Mesendoderm (in vitro differentiated cells): ENCODE measurements around the gene ZDHHC1.

ENCODE experiments used
- DNase-seq: peaks from one replicate; pipeline ENCODE4 v3.0.0; 2013
- H2AK5ac ChIP-seq: 2 replicates; pipeline ENCODE4 v1.6.1; 2013; ENCODE audit warnings: low read length, inconsistent platforms
- H2BK120ac ChIP-seq: 2 replicates; pipeline ENCODE4 v1.6.1; 2013; ENCODE audit warnings: low read depth, mild to moderate bottlenecking, low read length, moderate library complexity, mixed read lengths
- H2BK15ac ChIP-seq: replicated peaks from 2 replicates; pipeline ENCODE4 v1.6.1; 2013; ENCODE audit warnings: low read depth, mild to moderate bottlenecking, moderate library complexity
- H2BK5ac ChIP-seq: 2 replicates; pipeline ENCODE4 v1.6.1; 2013; ENCODE audit warnings: low read length, inconsistent platforms
- H3K18ac ChIP-seq: 2 replicates; pipeline ENCODE4 v1.6.1; 2013; ENCODE audit warnings: mild to moderate bottlenecking, low read length, mixed read lengths
- H3K23ac ChIP-seq: one replicate; pipeline ENCODE4 v1.6.1; 2013; ENCODE audit warnings: low read length
- H3K27ac ChIP-seq: 2 replicates; pipeline ENCODE4 v1.5.1; 2013; ENCODE audit warnings: low read depth, mild to moderate bottlenecking, inconsistent platforms, low read length, moderate library complexity
- H3K27me3 ChIP-seq: 2 replicates; pipeline ENCODE4 v1.6.1; 2013; ENCODE audit warnings: low read length, control low read depth, mild to moderate bottlenecking, inconsistent platforms; ENCODE audit not compliant: insufficient read depth, poor library complexity
- H3K36me3 ChIP-seq: 2 replicates; pipeline ENCODE4 v1.6.1; 2013; ENCODE audit warnings: low read length, inconsistent platforms; ENCODE audit not compliant: control insufficient read depth, insufficient read depth
- H3K4ac ChIP-seq: one replicate; pipeline ENCODE4 v1.6.1; 2013; ENCODE audit warnings: low read depth, mild to moderate bottlenecking, low read length, moderate library complexity
- H3K4me1 ChIP-seq: 2 replicates; pipeline ENCODE4 v1.6.1; 2013; ENCODE audit warnings: low read depth, low read length, inconsistent platforms; ENCODE audit not compliant: control insufficient read depth
- H3K4me2 ChIP-seq: 2 replicates; pipeline ENCODE4 v1.6.1; 2013; ENCODE audit warnings: low read length
- H3K4me3 ChIP-seq: 2 replicates; pipeline ENCODE4 v1.5.1; 2013; ENCODE audit warnings: mild to moderate bottlenecking, low read length
- H3K56ac ChIP-seq: one replicate; pipeline ENCODE4 v1.6.1; 2013; ENCODE audit warnings: low read length
- H3K79me1 ChIP-seq: 2 replicates; pipeline ENCODE4 v1.6.1; 2013; ENCODE audit warnings: low read length, inconsistent platforms
- H3K79me2 ChIP-seq: 2 replicates; pipeline ENCODE4 v1.6.1; 2013; ENCODE audit warnings: mild to moderate bottlenecking, low read length; ENCODE audit not compliant: control insufficient read depth, insufficient read depth
- H3K9ac ChIP-seq: 2 replicates; pipeline ENCODE4 v1.6.1; 2013; ENCODE audit warnings: low read length, inconsistent platforms
- H4K5ac ChIP-seq: one replicate; pipeline ENCODE4 v1.6.1; 2013; ENCODE audit warnings: low read length
- H4K8ac ChIP-seq: one replicate; pipeline ENCODE4 v1.6.1; 2013; ENCODE audit warnings: low read depth, mild to moderate bottlenecking, control low read depth, low read length, moderate library complexity
- WGBS: extraction: QIAGEN DNeasy Blood & Tissue Kit; methylation state at CpG from one replicate; pipeline ENCODE4 v1.1.7; 2013; ENCODE audit warnings: low lambda C conversion rate, missing lambda C conversion rate; ENCODE audit not compliant: insufficient coverage; ENCODE audit errors: extremely low coverage; 5-methylcytosine and 5-hydroxymethylcytosine counted together

The ZDHHC1 gene

GRCh38 chr16:67399749-67400704 is 16.2 kb downstream of the ZDHHC1 start:
- Histone ChIP-seq H3K9ac (no peak overlapping the region), H3K4me2 (no peak overlapping the region), H3K4me3 (no peak overlapping the region), H4K5ac (no peak overlapping the region), H3K79me2 (no peaks in the 10 kb centered on the region), H4K8ac (no peak overlapping the region), H3K56ac (no peak overlapping the region), H3K79me1 (no peaks in the 10 kb centered on the region), H3K36me3 (no peaks in the 10 kb centered on the region), H2BK5ac (no peak overlapping the region), H3K4ac (no peak overlapping the region), H3K4me1 (peaks cover 1% of the 10 kb centered on the region), H3K23ac (no peak overlapping the region), H3K27ac (no peak overlapping the region), H3K18ac (no peak overlapping the region), H2BK120ac (no peak overlapping the region), H3K27me3 (peaks cover 5% of the 10 kb centered on the region), H2BK15ac (no peak overlapping the region), H2AK5ac (no peak overlapping the region)
- peak; percentile 31 for DNase-seq
- no CpG with 5 or more reads among the region's 19 CpGs for WGBS

- no peak overlapping the region for H3K23ac ChIP-seq
- peak overlapping the region; percentile 76 for H3K56ac ChIP-seq
- peaks cover 12% of the 10 kb centered on the region for H3K27me3 ChIP-seq
- no peak overlapping the region for H3K4me2 ChIP-seq
- no peaks in the 10 kb centered on the region for H3K79me1 ChIP-seq
- H3K27ac ChIP-seq, result no peak overlapping the region
- H3K9ac ChIP-seq, result peak overlapping the region; percentile 47
- H3K4ac ChIP-seq, result no peak overlapping the region
- peak; percentile 69 for DNase-seq
- no peak overlapping the region for H4K8ac ChIP-seq
- WGBS, result no CpG with 5 or more reads among the region's 42 CpGs
- H3K79me2 ChIP-seq, result no peaks in the 10 kb centered on the region
- H3K18ac ChIP-seq, result no peak overlapping the region
- no peak overlapping the region for H2BK15ac ChIP-seq
- H2BK5ac ChIP-seq, result no peak overlapping the region
- peaks cover 1% of the 10 kb centered on the region for H3K4me1 ChIP-seq
- H4K5ac ChIP-seq, result no peak overlapping the region
- no peaks in the 10 kb centered on the region for H3K36me3 ChIP-seq
- H3K4me3 ChIP-seq, result no peak overlapping the region
- H2BK120ac ChIP-seq, result no peak overlapping the region
- no peak overlapping the region for H2AK5ac ChIP-seq
Measured at GRCh38 chr16:67399218-67399733, 17.0 kb downstream of the ZDHHC1 start.

GRCh38 chr16:67398546-67399217 is 17.6 kb downstream of the ZDHHC1 start:
- no peak overlapping the region for H4K8ac ChIP-seq
- DNase-seq, result no peak
- no CpG with 5 or more reads among the region's 19 CpGs for WGBS
- no peak overlapping the region for H2BK15ac ChIP-seq
- peaks cover 1% of the 10 kb centered on the region for H3K4me1 ChIP-seq
- no peak overlapping the region for H3K4me3 ChIP-seq
- no peaks in the 10 kb centered on the region for H3K79me2 ChIP-seq
- H3K27me3 ChIP-seq, result peaks cover 18% of the 10 kb centered on the region
- H3K4me2 ChIP-seq, result no peak overlapping the region
- no peak overlapping the region for H3K27ac ChIP-seq
- H2BK5ac ChIP-seq, result no peak overlapping the region
- H2AK5ac ChIP-seq, result no peak overlapping the region
- H3K56ac ChIP-seq, result peak overlapping the region; percentile 76
- no peak overlapping the region for H4K5ac ChIP-seq
- H3K36me3 ChIP-seq, result no peaks in the 10 kb centered on the region
- no peak overlapping the region for H2BK120ac ChIP-seq
- no peak overlapping the region for H3K4ac ChIP-seq
- no peak overlapping the region for H3K23ac ChIP-seq
- H3K18ac ChIP-seq, result no peak overlapping the region
- no peak overlapping the region for H3K9ac ChIP-seq
- H3K79me1 ChIP-seq, result no peaks in the 10 kb centered on the region

- H3K9ac ChIP-seq, result no peak overlapping the region
- WGBS, result no CpG with 5 or more reads among the region's 22 CpGs
- H2BK120ac ChIP-seq, result no peak overlapping the region
- H2BK5ac ChIP-seq, result no peak overlapping the region
- H3K79me1 ChIP-seq, result no peaks in the 10 kb centered on the region
- no peaks in the 10 kb centered on the region for H3K36me3 ChIP-seq
- H3K27ac ChIP-seq, result no peak overlapping the region
- H3K4me2 ChIP-seq, result no peak overlapping the region
- H2AK5ac ChIP-seq, result no peak overlapping the region
- no peaks in the 10 kb centered on the region for H3K79me2 ChIP-seq
- no peak overlapping the region for H4K8ac ChIP-seq
- H2BK15ac ChIP-seq, result no peak overlapping the region
- H3K18ac ChIP-seq, result no peak overlapping the region
- H3K4me3 ChIP-seq, result no peak overlapping the region
- no peak overlapping the region for H3K4ac ChIP-seq
- H3K4me1 ChIP-seq, result peaks cover 1% of the 10 kb centered on the region
- H3K27me3 ChIP-seq, result peaks cover 20% of the 10 kb centered on the region
- no peak overlapping the region for H3K56ac ChIP-seq
- no peak for DNase-seq
- no peak overlapping the region for H3K23ac ChIP-seq
- no peak overlapping the region for H4K5ac ChIP-seq
Measured at GRCh38 chr16:67397812-67398545, 18.3 kb downstream of the ZDHHC1 start.

- H3K4me2 ChIP-seq, result no peak overlapping the region
- H3K18ac ChIP-seq, result no peak overlapping the region
- H4K8ac ChIP-seq, result no peak overlapping the region
- no peak overlapping the region for H3K56ac ChIP-seq
- H2BK120ac ChIP-seq, result no peak overlapping the region
- H3K27ac ChIP-seq, result no peak overlapping the region
- H3K79me2 ChIP-seq, result no peaks in the 10 kb centered on the region
- peaks cover 1% of the 10 kb centered on the region for H3K4me1 ChIP-seq
- peaks cover 20% of the 10 kb centered on the region for H3K27me3 ChIP-seq
- WGBS, result no CpG with 5 or more reads among the region's 15 CpGs
- no peaks in the 10 kb centered on the region for H3K36me3 ChIP-seq
- H3K4me3 ChIP-seq, result no peak overlapping the region
- H4K5ac ChIP-seq, result no peak overlapping the region
- H3K23ac ChIP-seq, result no peak overlapping the region
- DNase-seq, result no peak
- no peak overlapping the region for H3K9ac ChIP-seq
- no peak overlapping the region for H2BK15ac ChIP-seq
- no peaks in the 10 kb centered on the region for H3K79me1 ChIP-seq
- H2BK5ac ChIP-seq, result no peak overlapping the region
- no peak overlapping the region for H2AK5ac ChIP-seq
- H3K4ac ChIP-seq, result no peak overlapping the region
Measured at GRCh38 chr16:67397036-67397801, 19.1 kb downstream of the ZDHHC1 start.
